Measurements from ENCODE around the gene BCAP29. TPM values are rescaled to one million over a fixed set of nuclear protein-coding genes. Genes with fewer than 3 reads are reported as not detected.

BCAP29 gene
- total RNA-seq, 1 donor from 2014 or later = 103 TPM

DNA sequence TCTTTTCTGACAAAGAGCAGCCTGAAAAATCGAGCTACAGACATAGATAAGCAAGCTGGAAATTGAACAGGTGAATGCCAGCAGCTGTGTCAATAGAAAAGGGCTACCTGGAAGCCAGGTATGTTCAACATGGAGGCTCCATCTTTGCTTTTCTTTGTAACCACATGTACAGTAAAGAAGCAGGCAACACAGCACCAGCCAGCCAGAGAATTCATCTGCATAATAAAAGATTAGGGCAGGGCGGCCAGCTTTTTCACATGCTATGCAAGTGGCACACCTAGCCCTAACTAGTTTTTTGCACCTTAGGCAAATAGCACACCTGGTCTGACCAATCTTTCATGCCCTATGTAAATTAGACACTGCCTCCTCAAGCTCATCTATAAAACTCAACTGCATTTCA is 42.0 kb upstream of the BCAP29 start:
- H3K27ac Mint-ChIP-seq = no peak overlapping the region
- H4K20me1 ChIP-seq (ENCODE audit: low read depth) = no peaks in the 10 kb centered on the region
- H3K36me3 ChIP-seq = no peaks in the 10 kb centered on the region
- no peaks in the 10 kb centered on the region for H3K9me3 ChIP-seq (ENCODE audit: low read depth)
- H3K36me3 Mint-ChIP-seq = peaks cover 33% of the 10 kb centered on the region
- DNase-seq (ENCODE audit: low spot score) = no peak
- TF ChIP-seq, protein P1, sequence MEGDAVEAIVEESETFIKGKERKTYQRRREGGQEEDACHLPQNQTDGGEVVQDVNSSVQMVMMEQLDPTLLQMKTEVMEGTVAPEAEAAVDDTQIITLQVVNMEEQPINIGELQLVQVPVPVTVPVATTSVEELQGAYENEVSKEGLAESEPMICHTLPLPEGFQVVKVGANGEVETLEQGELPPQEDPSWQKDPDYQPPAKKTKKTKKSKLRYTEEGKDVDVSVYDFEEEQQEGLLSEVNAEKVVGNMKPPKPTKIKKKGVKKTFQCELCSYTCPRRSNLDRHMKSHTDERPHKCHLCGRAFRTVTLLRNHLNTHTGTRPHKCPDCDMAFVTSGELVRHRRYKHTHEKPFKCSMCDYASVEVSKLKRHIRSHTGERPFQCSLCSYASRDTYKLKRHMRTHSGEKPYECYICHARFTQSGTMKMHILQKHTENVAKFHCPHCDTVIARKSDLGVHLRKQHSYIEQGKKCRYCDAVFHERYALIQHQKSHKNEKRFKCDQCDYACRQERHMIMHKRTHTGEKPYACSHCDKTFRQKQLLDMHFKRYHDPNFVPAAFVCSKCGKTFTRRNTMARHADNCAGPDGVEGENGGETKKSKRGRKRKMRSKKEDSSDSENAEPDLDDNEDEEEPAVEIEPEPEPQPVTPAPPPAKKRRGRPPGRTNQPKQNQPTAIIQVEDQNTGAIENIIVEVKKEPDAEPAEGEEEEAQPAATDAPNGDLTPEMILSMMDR (IDR thresholded peaks at IDR 0.05) = no peak
- TF ChIP-seq EZH2phosphoT487 (IDR thresholded peaks at IDR 0.05) (no peak), EZH2 (IDR thresholded peaks at IDR 0.05) (no peak)
- no peak overlapping the region for H3K9ac ChIP-seq
- H3K4me1 Mint-ChIP-seq = no peaks in the 10 kb centered on the region
- no peak overlapping the region for H3K4me2 ChIP-seq
- no peaks in the 10 kb centered on the region for H3K27me3 Mint-ChIP-seq (ENCODE audit: insufficient read depth, low read depth)
- H3K9me3 Mint-ChIP-seq = peaks cover 21% of the 10 kb centered on the region
- H3F3A ChIP-seq (ENCODE audit: low read depth) = no peaks in the 10 kb centered on the region
- H3K4me3 Mint-ChIP-seq = no peak overlapping the region
- no peak overlapping the region for H3K27ac ChIP-seq
- no peak overlapping the region for H3K4me3 ChIP-seq
- H2AFZ ChIP-seq (replicated peaks) = no peak overlapping the region
- H3K4me1 ChIP-seq = no peaks in the 10 kb centered on the region
- H3K79me2 ChIP-seq (ENCODE audit: low read depth) = peaks cover 21% of the 10 kb centered on the region
- H3K27me3 ChIP-seq = no peaks in the 10 kb centered on the region

DNA sequence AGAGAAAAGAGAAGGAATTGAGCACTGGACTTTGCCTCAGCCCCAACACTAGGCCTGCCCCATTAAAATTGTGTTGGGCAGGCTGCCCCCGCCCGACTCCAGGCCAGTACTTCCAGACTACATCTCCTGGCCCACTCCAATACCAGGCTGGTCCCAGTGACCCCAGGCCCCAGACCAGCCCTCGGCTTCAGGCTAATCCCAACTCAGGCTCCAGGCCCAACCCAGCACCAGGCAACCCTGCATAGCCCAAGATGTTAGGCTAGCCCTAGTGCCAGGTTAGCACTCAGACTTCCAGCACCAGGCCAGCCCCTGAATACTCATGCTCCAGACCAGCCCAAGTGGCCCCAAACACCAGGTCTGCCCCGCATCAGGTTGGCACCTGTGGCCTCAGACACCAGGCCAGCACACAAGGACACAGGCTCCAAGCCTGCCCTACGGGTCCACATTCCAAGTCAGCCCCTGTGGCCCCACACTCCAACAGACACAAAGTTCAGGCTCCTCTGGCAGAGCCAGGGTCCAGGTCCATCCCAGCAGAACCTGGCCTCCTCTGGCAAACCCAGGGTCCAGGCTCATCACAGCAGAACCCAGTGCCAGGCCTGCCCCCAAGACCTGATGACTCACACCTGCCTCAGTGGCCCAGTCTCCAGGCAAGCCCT is 36.6 kb upstream of the BCAP29 start:
- Mint-ChIP-seq H3K4me3 (no peak overlapping the region), H3K9me3 (peaks cover 13% of the 10 kb centered on the region), H3K36me3 (peaks cover 33% of the 10 kb centered on the region), H3K4me1 (no peaks in the 10 kb centered on the region), H3K27ac (no peak overlapping the region), H3K27me3 (ENCODE audit: insufficient read depth, low read depth) (no peaks in the 10 kb centered on the region)
- Histone ChIP-seq H2AFZ (replicated peaks) (no peak overlapping the region), H3K36me3 (peaks cover 25% of the 10 kb centered on the region), H3K9ac (no peak overlapping the region), H3K9me3 (ENCODE audit: low read depth) (no peaks in the 10 kb centered on the region), H3K79me2 (ENCODE audit: low read depth) (peaks cover 12% of the 10 kb centered on the region), H4K20me1 (ENCODE audit: low read depth) (no peaks in the 10 kb centered on the region), H3K4me3 (no peak overlapping the region), H3K27ac (no peak overlapping the region), H3F3A (ENCODE audit: low read depth) (no peaks in the 10 kb centered on the region), H3K27me3 (no peaks in the 10 kb centered on the region), H3K4me2 (no peak overlapping the region), H3K4me1 (no peaks in the 10 kb centered on the region)
- TF ChIP-seq EZH2 (IDR thresholded peaks at IDR 0.05) = no peak
- no peak for TF ChIP-seq EZH2phosphoT487 (IDR thresholded peaks at IDR 0.05)
- TF ChIP-seq, protein P1 (IDR thresholded peaks at IDR 0.05) = no peak
- no peak for DNase-seq (ENCODE audit: low spot score)

- no peak for DNase-seq (ENCODE audit: low spot score)
- Histone ChIP-seq H3K9me3 (ENCODE audit: low read depth) (no peaks in the 10 kb centered on the region), H3K4me2 (no peak overlapping the region), H3K27ac (no peak overlapping the region), H3K4me1 (no peaks in the 10 kb centered on the region), H4K20me1 (ENCODE audit: low read depth) (no peaks in the 10 kb centered on the region), H3K79me2 (ENCODE audit: low read depth) (peaks cover 12% of the 10 kb centered on the region), H3K36me3 (peaks cover 25% of the 10 kb centered on the region), H3K4me3 (no peak overlapping the region), H3K9ac (no peak overlapping the region), H3K27me3 (no peaks in the 10 kb centered on the region), H3F3A (ENCODE audit: low read depth) (no peaks in the 10 kb centered on the region), H2AFZ (replicated peaks) (no peak overlapping the region)
- peaks cover 37% of the 10 kb centered on the region for H3K36me3 Mint-ChIP-seq
- no peaks in the 10 kb centered on the region for H3K27me3 Mint-ChIP-seq (ENCODE audit: insufficient read depth, low read depth)
- H3K9me3 Mint-ChIP-seq = peaks cover 13% of the 10 kb centered on the region
- TF ChIP-seq, protein P1 (IDR thresholded peaks at IDR 0.05) = no peak
- TF ChIP-seq EZH2phosphoT487 (IDR thresholded peaks at IDR 0.05) (no peak), EZH2 (IDR thresholded peaks at IDR 0.05) (no peak)
- no peak overlapping the region for H3K4me3 Mint-ChIP-seq
- no peaks in the 10 kb centered on the region for H3K4me1 Mint-ChIP-seq
- H3K27ac Mint-ChIP-seq = no peak overlapping the region
Measured at GRCh38 chr7:107544848-107545591, 35.0 kb upstream of the BCAP29 start.
